GM13976 (cell line): ENCODE results near the gene NPR2.
A peak's percentile ranks its signal among the peaks of the same experiment; 100 is the strongest.

Experiments used
- DNase-seq: peaks from one replicate; pipeline ENCODE4 v3.0.0; 2012; ENCODE audit warnings: low spot score
- in situ Hi-C: fragments of 300-500 bp; cut with MboI; formaldehyde crosslinking; loops from one replicate; pipeline ENCODE4 v1.12.0; 2022; ENCODE audit warnings: low sequenced_read_pairs, mixed read lengths, inconsistent platforms; ENCODE audit not compliant: unreplicated experiment
- TF ChIP-seq, protein P1 (sequence below): IDR thresholded peaks from 2 replicates; pipeline ENCODE4 v1.5.1; 2012; ENCODE audit warnings: borderline replicate concordance, mild to moderate bottlenecking; ENCODE audit not compliant: insufficient read depth; ENCODE audit errors: extremely low read depth, missing control alignments, control extremely low read depth

The NPR2 gene

GRCh38 chr9:35814841-35815543, 23.6 kb downstream of the NPR2 start, which contains the start of gene HINT2:
Gene HINT2, minus strand, starts transcription at chr9:35815042. Its CDS starts 63 bp downstream, at chr9:35814979.
- DNase-seq: peak; percentile 96
- TF ChIP-seq, protein P1, sequence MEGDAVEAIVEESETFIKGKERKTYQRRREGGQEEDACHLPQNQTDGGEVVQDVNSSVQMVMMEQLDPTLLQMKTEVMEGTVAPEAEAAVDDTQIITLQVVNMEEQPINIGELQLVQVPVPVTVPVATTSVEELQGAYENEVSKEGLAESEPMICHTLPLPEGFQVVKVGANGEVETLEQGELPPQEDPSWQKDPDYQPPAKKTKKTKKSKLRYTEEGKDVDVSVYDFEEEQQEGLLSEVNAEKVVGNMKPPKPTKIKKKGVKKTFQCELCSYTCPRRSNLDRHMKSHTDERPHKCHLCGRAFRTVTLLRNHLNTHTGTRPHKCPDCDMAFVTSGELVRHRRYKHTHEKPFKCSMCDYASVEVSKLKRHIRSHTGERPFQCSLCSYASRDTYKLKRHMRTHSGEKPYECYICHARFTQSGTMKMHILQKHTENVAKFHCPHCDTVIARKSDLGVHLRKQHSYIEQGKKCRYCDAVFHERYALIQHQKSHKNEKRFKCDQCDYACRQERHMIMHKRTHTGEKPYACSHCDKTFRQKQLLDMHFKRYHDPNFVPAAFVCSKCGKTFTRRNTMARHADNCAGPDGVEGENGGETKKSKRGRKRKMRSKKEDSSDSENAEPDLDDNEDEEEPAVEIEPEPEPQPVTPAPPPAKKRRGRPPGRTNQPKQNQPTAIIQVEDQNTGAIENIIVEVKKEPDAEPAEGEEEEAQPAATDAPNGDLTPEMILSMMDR: no peak
- in situ Hi-C loops: no loop called here

- TF ChIP-seq, protein P1: no peak
- DNase-seq: no peak
- in situ Hi-C loops: no loop called here
Measured at GRCh38 chr9:35816708-35817107, 25.3 kb downstream of the NPR2 start.

- no peak for DNase-seq
- in situ Hi-C loops: no loop called here
- TF ChIP-seq, protein P1: no peak
Measured at GRCh38 chr9:35818341-35818740, 26.9 kb downstream of the NPR2 start.

- DNase-seq: no peak
Measured at GRCh38 chr9:35820076-35820475, 28.7 kb downstream of the NPR2 start.

DNA sequence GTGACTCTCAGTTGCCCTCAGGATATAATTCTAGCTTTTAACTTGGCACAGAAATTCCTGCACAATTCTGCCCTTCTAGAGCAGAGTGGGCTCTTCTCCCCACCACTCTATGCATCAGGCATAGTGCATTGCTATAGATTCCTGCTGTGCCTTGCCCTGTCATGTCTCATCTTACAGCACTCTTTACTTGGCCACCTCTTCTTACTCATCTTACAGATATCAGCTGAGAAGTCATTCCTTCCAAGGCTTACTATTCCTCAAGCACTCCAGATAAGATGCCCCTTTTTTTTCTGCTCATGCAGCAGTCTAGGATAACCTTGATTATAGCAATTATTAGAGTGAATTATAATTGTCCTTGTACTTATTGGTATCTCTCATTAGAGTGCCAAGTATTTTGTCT, 31.5 kb downstream of the NPR2 start:
- in situ Hi-C loops: loop anchor here (10.0 kb wide), 1 partner anchor 62 kb away; no protein-coding TSS in a partner anchor

More at GRCh38 chr9:35820076-35820475, 28.7 kb downstream of the NPR2 start:
- in situ Hi-C loops: loop anchor here (10.0 kb wide), 1 partner anchor 65 kb away; no protein-coding TSS in a partner anchor
- TF ChIP-seq, protein P1: no peak

DNA sequence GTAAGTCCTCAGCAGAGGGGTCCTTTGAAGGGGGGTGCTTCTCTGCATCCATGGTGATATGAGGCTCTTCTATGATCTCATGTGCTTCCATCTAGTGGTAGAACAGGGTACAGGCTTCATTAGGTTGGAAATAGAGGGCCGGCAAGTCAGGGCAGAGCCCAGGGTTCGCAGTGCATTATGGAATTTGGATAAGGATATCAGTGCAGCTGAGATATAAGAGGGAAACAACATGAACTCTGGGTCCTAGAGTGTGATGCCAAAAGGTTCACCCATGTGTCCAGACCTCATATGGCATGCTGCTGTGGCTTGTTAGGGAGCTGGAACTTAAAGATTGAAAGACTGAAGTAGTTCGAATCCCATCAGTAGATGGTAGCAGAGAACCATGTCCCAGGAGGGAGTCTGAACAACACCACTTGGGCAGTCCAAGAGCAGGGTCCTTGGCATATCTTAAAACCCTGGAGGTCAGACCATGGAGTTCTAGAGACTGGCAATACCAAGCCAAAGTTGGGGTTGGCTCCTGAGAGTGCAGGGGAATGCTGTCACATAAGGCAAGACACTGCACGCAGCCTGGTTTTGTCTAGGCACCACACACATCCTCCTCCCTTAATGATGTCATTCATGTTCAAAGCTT, 34.8 kb downstream of the NPR2 start:
- peak; percentile 67 for DNase-seq
- in situ Hi-C loops: loop anchor here (10.0 kb wide), 1 partner anchor 59 kb away; no protein-coding TSS in a partner anchor
- TF ChIP-seq, protein P1: peak; percentile 58

More for the DNA sequence above, 31.5 kb downstream of the NPR2 start:
- TF ChIP-seq, protein P1: no peak
- DNase-seq: no peak
